Liver (tissue), 9 donors: ENCODE data around the gene KCNQ1. TPM values are rescaled to one million over a fixed set of nuclear protein-coding genes. Genes with fewer than 3 reads are reported as not detected.

Source experiments
- DNase-seq: peaks from one replicate; pipeline ENCODE4 v3.0.0-alpha.2; 2017; ENCODE audit warnings: low spot score
- H3K27ac ChIP-seq, 2 donors: one replicate each; pipeline ENCODE4 v1.7.0; 2013; ENCODE audit warnings: inconsistent platforms in 2 of 2, low read length in 2 of 2, control low read depth in 1 of 2, low read depth in 1 of 2, mild to moderate bottlenecking in 1 of 2
- H3K27me3 ChIP-seq, 4 donors: one replicate each; pipeline versions ENCODE4 v1.6.1 to v1.7.0; 2013; ENCODE audit warnings: low read length in 3 of 4, inconsistent platforms in 1 of 4, mild to moderate bottlenecking in 1 of 4, moderate library complexity in 1 of 4; ENCODE audit not compliant: control insufficient read depth in 4 of 4, insufficient read depth in 4 of 4
- H3K36me3 ChIP-seq, 4 donors: one replicate each; pipeline versions ENCODE4 v1.6.1 to v1.7.0; 2013; ENCODE audit warnings: low read length in 3 of 4, mild to moderate bottlenecking in 3 of 4, low read depth in 1 of 4, moderate library complexity in 1 of 4; ENCODE audit not compliant: control insufficient read depth in 4 of 4, insufficient read depth in 3 of 4
- H3K4me1 ChIP-seq, 4 donors: one replicate each; pipeline versions ENCODE4 v1.6.1 to v1.7.0; 2013; ENCODE audit warnings: low read length in 3 of 4, mild to moderate bottlenecking in 3 of 4, moderate library complexity in 1 of 4; ENCODE audit not compliant: control insufficient read depth in 4 of 4, insufficient read depth in 4 of 4
- H3K4me3 ChIP-seq, 3 donors: one replicate each; pipeline versions ENCODE4 v1.6.1 to v1.7.0; 2013; ENCODE audit warnings: low read length in 3 of 3, control low read depth in 1 of 3, low read depth in 1 of 3, mild to moderate bottlenecking in 1 of 3
- H3K9ac ChIP-seq, 2 donors: one replicate each; pipeline ENCODE4 v1.7.0; 2013; ENCODE audit warnings: low read length in 2 of 2, mild to moderate bottlenecking in 2 of 2, moderate library complexity in 2 of 2, control low read depth in 1 of 2, low read depth in 1 of 2
- H3K9me3 ChIP-seq, 4 donors: one replicate each; pipeline versions ENCODE4 v1.6.1 to v1.7.0; 2013; ENCODE audit warnings: low read length in 3 of 4; ENCODE audit not compliant: control insufficient read depth in 4 of 4
- FOXA1 ChIP-seq: IDR thresholded peaks from 2 replicates; pipeline ENCODE4 v1.6.1; 2016; ENCODE audit warnings: antibody characterized with exemption
- FOXA2 ChIP-seq: IDR thresholded peaks from 2 replicates; pipeline ENCODE4 v1.6.1; 2016; ENCODE audit warnings: antibody characterized with exemption
- HNF4A ChIP-seq, 2 donors: conservative IDR thresholded peaks; 2 replicates each; pipeline ENCODE4 v1.6.1; 2016; ENCODE audit warnings: antibody characterized with exemption in 2 of 2, mild to moderate bottlenecking in 2 of 2
- HNF4G ChIP-seq: IDR thresholded peaks from 2 replicates; pipeline ENCODE4 v1.6.1; 2016; ENCODE audit warnings: antibody characterized with exemption
- JUND ChIP-seq, 2 donors: IDR thresholded peaks; 2 replicates each; pipeline ENCODE4 v1.6.1; 2016; ENCODE audit warnings: antibody characterized with exemption in 2 of 2
- NR2F2 ChIP-seq: IDR thresholded peaks from 2 replicates; pipeline ENCODE4 v1.6.1; 2016; ENCODE audit warnings: antibody characterized with exemption
- RXRA ChIP-seq, 2 donors: IDR thresholded peaks; 2 replicates each; pipeline ENCODE4 v1.6.1; 2017 to 2018; ENCODE audit warnings: antibody characterized with exemption in 2 of 2, mild to moderate bottlenecking in 1 of 2
- TAF1 ChIP-seq: conservative IDR thresholded peaks from 2 replicates; pipeline ENCODE4 v1.6.1; 2016; ENCODE audit warnings: antibody characterized with exemption, mild to moderate bottlenecking
- YY1 ChIP-seq: IDR thresholded peaks from 2 replicates; pipeline ENCODE4 v1.6.1; 2016; ENCODE audit warnings: antibody characterized with exemption, mild to moderate bottlenecking
- WGBS: extraction: QIAGEN DNeasy Blood & Tissue Kit; methylation state at CpG from one replicate; pipeline ENCODE4 v1.1.7; 2013; 5-methylcytosine and 5-hydroxymethylcytosine counted together
- polyA plus RNA-seq, 2 donors: library from polyadenylated mRNA; stranded (reverse) in 1 of 2; unstranded in 1 of 2; fragments of 200-250 nt in 1 of 2; fragments of >200 nt in 1 of 2; fragmentation: Nextera tagmentation in 1 of 2; extraction: Ambion mirVana in 1 of 2; gene quantifications; one replicate each; pipeline versions ENCODE4 v1.2.1 to v1.2.3, GENCODE V29; 2013 to 2015
- total RNA-seq, 2 donors: library from RNA; depleted of rRNA; stranded (reverse); fragments of >200 nt; gene quantifications; one replicate each; pipeline ENCODE4 v1.2.3, GENCODE V29; 2014
- TF ChIP-seq, protein P1 (sequence below): IDR thresholded peaks from 2 replicates; pipeline ENCODE4 v1.6.1; 2016; ENCODE audit warnings: antibody characterized with exemption
- TF ChIP-seq, protein P2 (sequence below): IDR thresholded peaks from 2 replicates; pipeline ENCODE4 v1.6.1; 2016; ENCODE audit warnings: antibody characterized with exemption
- TF ChIP-seq, protein P3 (sequence below): IDR thresholded peaks from 2 replicates; pipeline ENCODE4 v1.6.1; 2016; ENCODE audit warnings: antibody characterized with exemption, mild to moderate bottlenecking
- TF ChIP-seq, protein P4 (sequence below): fragments of 150-350 bp; IDR thresholded peaks from 2 replicates; pipeline ENCODE4 v1.5.1; 2017; ENCODE audit warnings: improper control_type of control experiment, low read depth, low read length; ENCODE audit not compliant: missing input control
- TF ChIP-seq, protein P5 (sequence below): IDR thresholded peaks from 2 replicates; pipeline ENCODE4 v1.6.1; 2016; ENCODE audit warnings: antibody characterized with exemption
- donor health status: healthy.
- donor health status: healthy.
- donor health status: healthy.
- donor health status: healthy.
- donor health status: healthy.

Gene KCNQ1
- total and polyA plus RNA-seq, 4 donors: 0.31 to 2.2 (median 1.5) TPM

DNA sequence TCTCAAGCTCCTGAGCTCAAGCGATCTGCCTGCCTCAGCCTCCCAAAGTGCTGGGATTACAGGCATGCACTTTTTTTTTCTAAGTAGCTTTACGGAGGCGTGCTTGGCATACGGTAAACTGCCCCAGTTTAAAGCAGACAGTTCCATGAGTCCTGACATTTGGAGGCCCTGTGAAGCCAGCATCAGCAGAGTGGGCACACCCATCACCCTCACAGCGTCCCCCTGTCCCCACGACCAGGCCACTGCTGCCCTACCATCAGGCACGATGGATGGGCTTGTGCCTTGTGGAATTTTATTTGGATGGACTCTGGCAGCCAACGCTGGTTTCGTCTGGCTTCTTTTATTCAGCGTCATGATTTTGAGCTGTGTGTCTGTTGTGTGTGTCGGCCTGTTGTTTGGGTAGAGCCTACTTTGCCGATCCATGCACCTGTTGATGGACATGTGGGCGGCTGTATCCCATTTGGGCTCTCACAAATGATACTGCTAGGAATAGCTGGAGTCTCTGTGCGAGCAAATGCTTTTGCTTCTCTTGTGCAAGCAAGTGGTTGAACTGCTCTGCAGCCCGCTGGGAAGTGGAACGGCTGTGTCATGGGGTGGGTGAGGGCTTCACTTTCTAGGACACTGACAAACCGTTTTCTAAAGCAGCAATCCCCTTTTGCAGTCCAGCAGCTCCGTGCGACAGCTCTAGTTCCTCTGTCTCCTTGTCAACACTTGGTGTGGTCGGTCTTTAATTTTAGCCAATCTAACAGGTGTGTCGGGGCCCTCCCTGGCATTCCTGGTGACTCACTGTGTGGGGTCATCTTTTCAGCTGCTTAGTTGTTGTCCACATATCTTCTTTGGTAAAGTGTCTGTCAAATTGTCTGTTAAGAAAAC lies 23.8 kb downstream of the KCNQ1 start:
- Histone ChIP-seq H3K4me3 (no peak overlapping the region), H3K27ac (no peak overlapping the region), H3K27me3 (no peaks in the 10 kb centered on the region), H3K36me3 (no peaks in the 10 kb centered on the region), H3K4me1 (no peaks in the 10 kb centered on the region), H3K9me3 (no peaks in the 10 kb centered on the region), H3K9ac (no peak overlapping the region)
- TF ChIP-seq, protein P1, sequence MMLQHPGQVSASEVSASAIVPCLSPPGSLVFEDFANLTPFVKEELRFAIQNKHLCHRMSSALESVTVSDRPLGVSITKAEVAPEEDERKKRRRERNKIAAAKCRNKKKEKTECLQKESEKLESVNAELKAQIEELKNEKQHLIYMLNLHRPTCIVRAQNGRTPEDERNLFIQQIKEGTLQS: no peak
- no peak for TF ChIP-seq HNF4A (conservative IDR thresholded peaks at IDR 0.05)
- TF ChIP-seq HNF4G: no peak
- TF ChIP-seq, protein P2, sequence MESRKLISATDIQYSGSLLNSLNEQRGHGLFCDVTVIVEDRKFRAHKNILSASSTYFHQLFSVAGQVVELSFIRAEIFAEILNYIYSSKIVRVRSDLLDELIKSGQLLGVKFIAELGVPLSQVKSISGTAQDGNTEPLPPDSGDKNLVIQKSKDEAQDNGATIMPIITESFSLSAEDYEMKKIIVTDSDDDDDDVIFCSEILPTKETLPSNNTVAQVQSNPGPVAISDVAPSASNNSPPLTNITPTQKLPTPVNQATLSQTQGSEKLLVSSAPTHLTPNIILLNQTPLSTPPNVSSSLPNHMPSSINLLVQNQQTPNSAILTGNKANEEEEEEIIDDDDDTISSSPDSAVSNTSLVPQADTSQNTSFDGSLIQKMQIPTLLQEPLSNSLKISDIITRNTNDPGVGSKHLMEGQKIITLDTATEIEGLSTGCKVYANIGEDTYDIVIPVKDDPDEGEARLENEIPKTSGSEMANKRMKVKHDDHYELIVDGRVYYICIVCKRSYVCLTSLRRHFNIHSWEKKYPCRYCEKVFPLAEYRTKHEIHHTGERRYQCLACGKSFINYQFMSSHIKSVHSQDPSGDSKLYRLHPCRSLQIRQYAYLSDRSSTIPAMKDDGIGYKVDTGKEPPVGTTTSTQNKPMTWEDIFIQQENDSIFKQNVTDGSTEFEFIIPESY: no peak
- TF ChIP-seq JUND (IDR thresholded peaks at IDR 0.05): no peak
- TF ChIP-seq FOXA2: no peak
- WGBS: 76% methylated on average over 21 of the region's 21 CpGs
- DNase-seq: peak; percentile 27

GRCh38 chr11:2470495-2470894 lies 25.7 kb downstream of the KCNQ1 start:
- no peaks in the 10 kb centered on the region for H3K27me3 ChIP-seq
- no peak overlapping the region for H3K9ac ChIP-seq
- H3K36me3 ChIP-seq: no peaks in the 10 kb centered on the region
- 76% methylated on average over 7 of the region's 7 CpGs for WGBS
- no peaks in the 10 kb centered on the region for H3K9me3 ChIP-seq
- H3K4me1 ChIP-seq: no peaks in the 10 kb centered on the region
- H3K27ac ChIP-seq: no peak overlapping the region
- peak; percentile 5 for DNase-seq
- no peak for TF ChIP-seq HNF4A (conservative IDR thresholded peaks at IDR 0.05)
- no peak for TF ChIP-seq RXRA (IDR thresholded peaks at IDR 0.05)
- TF ChIP-seq TAF1: no peak
- TF ChIP-seq JUND (IDR thresholded peaks at IDR 0.05): no peak
- H3K4me3 ChIP-seq: no peak overlapping the region

DNA sequence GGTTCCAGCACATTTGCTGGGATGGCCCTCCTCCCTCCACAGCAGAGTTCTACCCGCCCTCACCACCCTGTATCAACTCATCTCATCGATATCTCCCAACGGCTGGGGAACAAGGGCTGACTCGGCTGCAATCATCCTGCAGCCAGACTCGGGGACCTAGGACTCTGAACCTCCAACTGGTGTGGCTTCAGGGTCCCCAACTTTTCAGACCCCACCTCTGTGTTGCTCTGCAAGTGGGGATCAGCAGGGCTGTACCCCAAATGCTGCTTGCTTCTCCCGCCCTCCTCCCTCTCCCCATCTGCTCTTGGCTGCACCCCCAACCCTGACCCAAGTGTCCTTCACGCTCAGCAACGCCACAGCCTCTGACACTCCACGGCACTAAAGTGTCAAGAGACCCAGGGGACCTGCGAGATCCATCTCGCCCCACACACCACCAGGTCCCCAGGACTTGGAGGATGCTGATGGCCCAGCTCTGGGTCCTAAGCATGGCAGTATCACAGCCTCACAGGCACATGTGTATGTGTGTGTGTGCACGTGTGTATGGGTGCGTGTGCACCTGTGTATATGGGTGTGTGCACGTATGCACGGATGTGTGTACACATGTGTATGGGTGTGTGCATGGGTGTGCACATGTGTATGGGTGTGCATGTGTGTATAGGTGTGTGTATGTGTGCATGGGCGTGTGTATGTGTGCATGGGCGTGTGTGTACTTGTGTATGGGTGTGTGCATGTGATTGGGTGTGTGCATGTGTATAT lies 26.4 kb downstream of the KCNQ1 start:
- 82% methylated on average over 17 of the region's 17 CpGs for WGBS
- Histone ChIP-seq H3K27ac (no peak overlapping the region), H3K4me1 (no peaks in the 10 kb centered on the region), H3K27me3 (no peaks in the 10 kb centered on the region), H3K9ac (no peak overlapping the region), H3K36me3 (no peaks in the 10 kb centered on the region), H3K9me3 (no peaks in the 10 kb centered on the region), H3K4me3 (no peak overlapping the region)
- peak; percentile 20 for DNase-seq
- TF ChIP-seq, protein P3, sequence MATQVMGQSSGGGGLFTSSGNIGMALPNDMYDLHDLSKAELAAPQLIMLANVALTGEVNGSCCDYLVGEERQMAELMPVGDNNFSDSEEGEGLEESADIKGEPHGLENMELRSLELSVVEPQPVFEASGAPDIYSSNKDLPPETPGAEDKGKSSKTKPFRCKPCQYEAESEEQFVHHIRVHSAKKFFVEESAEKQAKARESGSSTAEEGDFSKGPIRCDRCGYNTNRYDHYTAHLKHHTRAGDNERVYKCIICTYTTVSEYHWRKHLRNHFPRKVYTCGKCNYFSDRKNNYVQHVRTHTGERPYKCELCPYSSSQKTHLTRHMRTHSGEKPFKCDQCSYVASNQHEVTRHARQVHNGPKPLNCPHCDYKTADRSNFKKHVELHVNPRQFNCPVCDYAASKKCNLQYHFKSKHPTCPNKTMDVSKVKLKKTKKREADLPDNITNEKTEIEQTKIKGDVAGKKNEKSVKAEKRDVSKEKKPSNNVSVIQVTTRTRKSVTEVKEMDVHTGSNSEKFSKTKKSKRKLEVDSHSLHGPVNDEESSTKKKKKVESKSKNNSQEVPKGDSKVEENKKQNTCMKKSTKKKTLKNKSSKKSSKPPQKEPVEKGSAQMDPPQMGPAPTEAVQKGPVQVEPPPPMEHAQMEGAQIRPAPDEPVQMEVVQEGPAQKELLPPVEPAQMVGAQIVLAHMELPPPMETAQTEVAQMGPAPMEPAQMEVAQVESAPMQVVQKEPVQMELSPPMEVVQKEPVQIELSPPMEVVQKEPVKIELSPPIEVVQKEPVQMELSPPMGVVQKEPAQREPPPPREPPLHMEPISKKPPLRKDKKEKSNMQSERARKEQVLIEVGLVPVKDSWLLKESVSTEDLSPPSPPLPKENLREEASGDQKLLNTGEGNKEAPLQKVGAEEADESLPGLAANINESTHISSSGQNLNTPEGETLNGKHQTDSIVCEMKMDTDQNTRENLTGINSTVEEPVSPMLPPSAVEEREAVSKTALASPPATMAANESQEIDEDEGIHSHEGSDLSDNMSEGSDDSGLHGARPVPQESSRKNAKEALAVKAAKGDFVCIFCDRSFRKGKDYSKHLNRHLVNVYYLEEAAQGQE: no peak
- TF ChIP-seq FOXA1 (no peak), NR2F2 (no peak), FOXA2 (no peak), YY1 (no peak), TAF1 (no peak), HNF4A (conservative IDR thresholded peaks at IDR 0.05) (no peak), HNF4G (no peak)
- TF ChIP-seq, protein P4, sequence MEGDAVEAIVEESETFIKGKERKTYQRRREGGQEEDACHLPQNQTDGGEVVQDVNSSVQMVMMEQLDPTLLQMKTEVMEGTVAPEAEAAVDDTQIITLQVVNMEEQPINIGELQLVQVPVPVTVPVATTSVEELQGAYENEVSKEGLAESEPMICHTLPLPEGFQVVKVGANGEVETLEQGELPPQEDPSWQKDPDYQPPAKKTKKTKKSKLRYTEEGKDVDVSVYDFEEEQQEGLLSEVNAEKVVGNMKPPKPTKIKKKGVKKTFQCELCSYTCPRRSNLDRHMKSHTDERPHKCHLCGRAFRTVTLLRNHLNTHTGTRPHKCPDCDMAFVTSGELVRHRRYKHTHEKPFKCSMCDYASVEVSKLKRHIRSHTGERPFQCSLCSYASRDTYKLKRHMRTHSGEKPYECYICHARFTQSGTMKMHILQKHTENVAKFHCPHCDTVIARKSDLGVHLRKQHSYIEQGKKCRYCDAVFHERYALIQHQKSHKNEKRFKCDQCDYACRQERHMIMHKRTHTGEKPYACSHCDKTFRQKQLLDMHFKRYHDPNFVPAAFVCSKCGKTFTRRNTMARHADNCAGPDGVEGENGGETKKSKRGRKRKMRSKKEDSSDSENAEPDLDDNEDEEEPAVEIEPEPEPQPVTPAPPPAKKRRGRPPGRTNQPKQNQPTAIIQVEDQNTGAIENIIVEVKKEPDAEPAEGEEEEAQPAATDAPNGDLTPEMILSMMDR: no peak
- TF ChIP-seq, protein P1: no peak
- TF ChIP-seq, protein P2: no peak
- TF ChIP-seq, protein P5, sequence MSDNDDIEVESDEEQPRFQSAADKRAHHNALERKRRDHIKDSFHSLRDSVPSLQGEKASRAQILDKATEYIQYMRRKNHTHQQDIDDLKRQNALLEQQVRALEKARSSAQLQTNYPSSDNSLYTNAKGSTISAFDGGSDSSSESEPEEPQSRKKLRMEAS: no peak
